IPS DF 4.7 (cell line): Measurements from ENCODE around the gene CEP250.
"Not testable (repeated sequence)": the region's sequence is repeated elsewhere in the genome, so short reads cannot be mapped to it uniquely, and the experiment has no call there.

Source experiments
- DNase-seq: peaks from one replicate; pipeline ENCODE4 v3.0.0-alpha.2; 2013; ENCODE audit warnings: low spot score; ENCODE audit errors: extremely low read depth

CEP250 gene

GRCh38 chr20:35456700-35457099, 1.3 kb downstream of the CEP250 start:
- DNase-seq = not testable (repeated sequence)

DNA sequence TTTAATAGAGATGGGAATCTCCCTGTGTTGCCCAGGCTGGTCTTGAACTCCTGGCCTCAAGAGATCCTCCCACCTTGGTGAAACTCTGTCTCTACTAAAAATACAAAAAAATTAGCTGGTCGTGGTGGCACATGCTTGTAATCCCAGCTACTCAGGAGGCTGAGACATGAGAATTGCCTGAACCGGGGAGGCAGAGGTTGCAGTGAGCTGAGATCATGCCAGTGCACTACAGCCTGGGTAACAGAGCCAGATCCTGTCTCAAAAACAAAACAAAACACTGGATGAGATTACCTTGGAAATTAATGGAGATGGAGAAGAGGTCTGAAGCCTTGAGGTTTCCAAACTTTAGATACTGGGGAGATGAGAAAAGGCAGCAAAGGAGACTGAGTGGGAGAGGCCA, 2.1 kb downstream of the CEP250 start:
- not testable (repeated sequence) for DNase-seq

GRCh38 chr20:35458388-35458787, 3.0 kb downstream of the CEP250 start:
- no peak for DNase-seq

GRCh38 chr20:35461620-35462019, 6.2 kb downstream of the CEP250 start:
- no peak for DNase-seq

GRCh38 chr20:35462351-35462750, 7.0 kb downstream of the CEP250 start:
- DNase-seq = no peak

DNA sequence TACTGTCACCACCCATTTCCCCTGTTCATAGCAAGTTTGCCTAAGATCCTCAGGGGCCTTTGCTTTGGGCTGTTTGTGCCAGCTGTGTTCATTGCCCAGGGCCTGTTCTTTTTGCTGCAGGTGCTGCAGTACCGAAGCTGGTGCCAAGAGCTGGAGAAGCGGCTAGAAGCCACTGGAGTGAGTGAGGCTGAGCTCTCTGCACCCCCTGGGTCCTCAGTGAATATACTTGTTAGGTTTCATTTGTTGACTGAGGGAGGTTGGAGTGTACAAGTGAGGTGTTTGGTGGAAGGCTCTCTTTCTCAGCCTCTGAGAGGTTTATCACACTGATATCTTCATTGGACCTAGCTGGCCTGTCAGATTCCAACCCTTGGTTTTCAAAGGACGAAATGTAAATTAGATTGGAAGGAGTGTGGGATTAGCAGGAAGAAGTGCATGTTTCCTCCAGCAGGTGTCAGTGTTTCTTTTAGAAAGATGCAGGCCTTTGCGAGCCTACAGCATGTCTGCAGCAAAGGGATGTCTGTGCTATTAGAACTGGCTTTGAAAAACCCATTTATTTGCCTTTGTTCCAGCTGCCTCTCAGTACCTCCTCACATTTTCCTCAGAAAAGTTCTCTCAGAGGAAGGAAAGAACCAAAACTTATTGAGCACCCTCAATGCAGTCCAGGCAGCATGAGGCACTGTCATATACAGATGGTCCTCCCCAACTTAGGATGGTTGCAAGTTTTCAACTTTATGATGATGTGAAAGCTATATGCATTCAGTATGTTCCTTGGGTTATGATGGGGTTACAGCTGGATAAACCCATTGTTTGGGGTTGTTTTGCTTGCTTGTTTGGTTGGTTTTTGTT, 8.3 kb downstream of the CEP250 start:
- DNase-seq = peak; percentile 53

- no peak for DNase-seq
Observed at GRCh38 chr20:35465976-35466375, 10.6 kb downstream of the CEP250 start.

GRCh38 chr20:35466856-35467255, 11.5 kb downstream of the CEP250 start:
- no peak for DNase-seq

DNA sequence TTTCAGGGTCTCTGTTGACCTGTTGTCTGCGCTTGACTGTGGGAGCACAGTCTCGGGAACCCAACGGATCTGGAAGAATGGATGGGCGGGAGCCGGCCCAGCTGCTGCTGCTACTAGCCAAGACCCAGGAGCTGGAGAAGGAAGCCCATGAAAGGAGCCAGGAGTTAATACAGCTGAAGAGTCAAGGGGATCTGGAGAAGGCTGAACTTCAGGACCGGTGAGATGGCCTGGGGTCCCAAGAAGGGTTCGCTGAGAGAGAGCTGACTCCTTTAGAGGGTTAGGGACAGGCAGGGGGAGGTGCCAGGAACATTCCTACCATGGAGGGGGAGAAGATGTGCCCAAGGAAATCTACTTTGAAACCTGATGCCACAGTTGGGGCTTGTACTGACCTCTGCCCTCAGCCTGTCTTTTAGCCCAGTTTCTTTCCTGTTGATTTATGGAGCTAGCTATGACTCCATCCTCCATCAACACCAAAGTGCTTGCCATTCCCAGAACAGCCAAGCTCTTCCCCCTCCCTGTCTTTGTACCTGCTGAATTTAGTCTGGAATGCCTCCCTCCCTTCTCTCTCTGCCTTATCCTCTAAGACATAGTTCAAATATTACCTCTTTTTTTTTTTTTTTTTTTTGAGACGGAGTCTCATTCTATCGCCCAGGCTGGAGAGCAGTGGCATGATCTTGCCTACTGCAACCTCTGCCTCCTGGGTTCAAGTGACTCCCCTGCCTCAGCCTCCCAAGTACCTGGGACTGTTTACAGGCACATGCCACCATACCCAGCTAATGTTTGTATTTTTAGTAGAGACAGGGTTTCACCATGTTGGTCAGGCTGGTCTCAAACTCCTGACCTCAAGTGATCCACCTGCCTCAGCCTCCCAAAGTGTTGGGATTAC, 12.2 kb downstream of the CEP250 start:
- no peak for DNase-seq

GRCh38 chr20:35468671-35469334, 13.4 kb downstream of the CEP250 start:
- no peak for DNase-seq

DNA sequence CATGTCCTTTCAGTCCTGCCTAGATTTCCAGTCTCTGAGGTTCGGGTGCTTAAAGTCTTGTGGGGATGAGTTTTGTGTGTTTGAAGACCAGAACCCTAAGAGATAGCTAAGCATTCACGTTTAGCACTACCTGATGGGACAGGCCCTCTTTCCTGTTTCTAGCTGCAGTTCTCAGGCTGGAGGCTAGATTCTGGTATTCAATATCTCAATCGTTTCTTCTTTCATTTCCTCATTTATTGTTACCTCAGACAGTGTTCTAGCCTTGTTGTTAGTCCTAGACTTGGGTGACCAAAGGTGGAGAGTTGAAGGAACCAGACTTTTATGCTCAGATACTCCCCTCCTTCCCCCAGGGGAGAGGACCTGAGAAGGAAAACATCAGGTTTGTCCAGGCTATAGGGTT, 16.8 kb downstream of the CEP250 start:
- no peak for DNase-seq

GRCh38 chr20:35473684-35474083, 18.3 kb downstream of the CEP250 start:
- no peak for DNase-seq

DNA sequence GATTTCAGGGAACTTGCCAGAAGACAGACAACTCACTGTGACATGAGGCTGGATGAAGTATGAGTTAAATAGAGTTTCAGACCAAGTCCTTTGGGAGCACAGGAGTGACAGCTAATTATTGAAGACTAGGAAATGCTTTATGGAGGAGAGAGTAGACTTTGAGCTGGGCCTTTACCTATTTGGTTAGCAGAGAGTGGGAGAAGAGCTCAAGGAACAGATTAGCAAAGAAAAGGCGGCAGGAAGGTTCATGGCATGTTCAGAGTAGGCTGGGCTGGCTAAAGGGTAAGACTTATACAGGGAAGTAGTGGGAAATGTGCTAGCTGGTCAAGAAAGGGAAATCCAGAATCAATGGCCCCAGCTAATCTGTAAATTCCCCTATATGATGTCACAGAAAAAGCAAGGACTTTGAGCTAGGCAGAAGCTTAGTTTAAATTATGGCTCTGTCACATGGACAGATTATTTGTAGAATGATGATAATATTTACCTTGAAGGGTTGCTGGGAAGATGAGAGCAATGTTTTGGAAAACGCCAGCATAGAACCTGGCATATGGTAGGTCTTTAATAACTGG, 19.0 kb downstream of the CEP250 start:
- DNase-seq = no peak

GRCh38 chr20:35476288-35476687, 20.9 kb downstream of the CEP250 start:
- DNase-seq = no peak

DNA sequence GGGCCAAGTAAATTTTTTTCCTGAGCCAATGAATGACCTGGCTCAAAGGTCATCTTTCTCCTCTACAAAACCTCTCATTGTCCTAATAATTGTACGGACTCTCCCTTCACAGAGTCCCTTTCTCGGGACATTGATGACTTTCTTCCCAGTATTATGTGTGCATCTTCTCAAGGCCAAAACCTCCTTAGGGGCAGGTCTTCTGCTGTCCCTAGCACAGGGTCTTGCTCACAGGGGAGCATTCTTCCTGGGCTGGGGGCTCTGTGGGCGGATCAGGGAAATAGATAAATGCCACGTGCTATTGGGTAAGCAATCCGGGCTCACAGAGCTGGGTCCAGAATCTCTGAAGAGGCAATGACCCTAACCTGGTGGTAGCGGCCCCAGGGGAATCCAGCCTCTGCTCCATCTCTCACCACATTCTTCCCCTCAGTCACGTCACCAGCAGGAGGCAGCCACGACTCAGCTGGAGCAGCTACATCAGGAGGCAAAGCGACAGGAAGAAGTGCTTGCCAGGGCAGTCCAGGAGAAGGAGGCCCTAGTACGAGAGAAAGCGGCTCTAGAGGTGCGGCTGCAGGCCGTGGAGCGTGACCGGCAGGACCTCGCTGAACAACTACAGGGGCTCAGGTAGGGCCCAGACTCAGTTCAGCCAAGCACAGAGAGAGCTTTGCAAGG, 23.5 kb downstream of the CEP250 start:
- no peak for DNase-seq

- no peak for DNase-seq
Observed at GRCh38 chr20:35479798-35480197, 24.4 kb downstream of the CEP250 start.

- no peak for DNase-seq
Observed at GRCh38 chr20:35487479-35487878, 32.1 kb downstream of the CEP250 start.

DNA sequence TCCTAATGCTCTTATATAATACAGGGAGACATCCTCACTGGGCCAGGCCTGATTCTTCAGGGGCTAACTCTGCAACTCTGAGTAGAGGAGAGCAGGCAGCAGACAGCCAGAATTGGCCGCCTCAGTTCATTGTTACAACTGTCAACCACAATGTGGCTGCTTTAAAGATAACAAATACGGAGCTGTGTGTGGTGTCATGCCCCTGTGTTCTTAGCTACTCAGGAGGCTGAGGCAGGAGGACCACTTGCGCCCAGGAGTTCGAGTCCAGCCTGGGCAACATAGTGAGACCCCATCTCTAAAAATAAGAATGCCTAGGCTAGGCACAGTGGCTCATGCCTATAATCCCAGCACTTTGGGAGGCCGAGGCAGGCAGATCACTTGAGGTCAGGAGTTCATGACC, 34.3 kb downstream of the CEP250 start:
- DNase-seq = no peak

- no peak for DNase-seq
Observed at GRCh38 chr20:35490736-35491181, 35.4 kb downstream of the CEP250 start.

GRCh38 chr20:35491823-35492222, 36.4 kb downstream of the CEP250 start:
- DNase-seq = no peak

GRCh38 chr20:35492352-35492751, 37.0 kb downstream of the CEP250 start:
- DNase-seq = no peak
